Measurements from ENCODE around the gene FRMD4A.

Gene FRMD4A

GRCh38 chr10:13801907-13802288 lies 528.8 kb downstream of the FRMD4A start:
- peaks cover 6% of the 10 kb centered on the region for H3K27me3 ChIP-seq (ENCODE audit: insufficient read depth, low read length, poor library complexity)
- DNase-seq, result no peak
- TF ChIP-seq EZH2 (IDR thresholded peaks at IDR 0.05; ENCODE audit: borderline replicate concordance, low read depth, low read length, severe bottlenecking) (no peak), CTCF (IDR thresholded peaks at IDR 0.05; ENCODE audit: borderline replicate concordance, extremely low read depth, low read length, poor library complexity, severe bottlenecking) (no peak)
- H3K9me3 ChIP-seq (ENCODE audit: insufficient read depth, low read length, severe bottlenecking), result no peaks in the 10 kb centered on the region
- no peaks in the 10 kb centered on the region for H4K20me1 ChIP-seq (ENCODE audit: insufficient read depth, low read length)
- no peak for ATAC-seq (ENCODE audit: insufficient read depth, low read depth)
- no peak overlapping the region for H3K9ac ChIP-seq (ENCODE audit: low read depth, low read length)
- H3K4me1 ChIP-seq (ENCODE audit: insufficient read depth, low read length), result no peaks in the 10 kb centered on the region
- H2AFZ ChIP-seq (ENCODE audit: low read depth, low read length), result no peak overlapping the region
- H3K27ac ChIP-seq (ENCODE audit: low read length), result no peak overlapping the region
- H3K36me3 ChIP-seq (ENCODE audit: insufficient read depth, low read length), result no peaks in the 10 kb centered on the region
- no peaks in the 10 kb centered on the region for H3K79me2 ChIP-seq (ENCODE audit: insufficient read depth, low read length)
- no peak overlapping the region for H3K4me2 ChIP-seq (ENCODE audit: insufficient read depth, low read length)
- no peak overlapping the region for H3K4me3 ChIP-seq (ENCODE audit: low read depth in 1 of 2, low read length in 2 of 2)

- H3K4me1 ChIP-seq (ENCODE audit: insufficient read depth, low read length), result peaks cover 2% of the 10 kb centered on the region
- no peak overlapping the region for H3K9ac ChIP-seq (ENCODE audit: low read depth, low read length)
- ATAC-seq (ENCODE audit: insufficient read depth, low read depth), result no peak
- DNase-seq, result no peak
- H3K4me3 ChIP-seq (ENCODE audit: low read depth in 1 of 2, low read length in 2 of 2), result no peak overlapping the region
- TF ChIP-seq EZH2 (IDR thresholded peaks at IDR 0.05; ENCODE audit: borderline replicate concordance, low read depth, low read length, severe bottlenecking) (no peak), CTCF (IDR thresholded peaks at IDR 0.05; ENCODE audit: borderline replicate concordance, extremely low read depth, low read length, poor library complexity, severe bottlenecking) (no peak)
- H3K27ac ChIP-seq (ENCODE audit: low read length), result no peak overlapping the region
- peaks cover 6% of the 10 kb centered on the region for H3K27me3 ChIP-seq (ENCODE audit: insufficient read depth, low read length, poor library complexity)
- H4K20me1 ChIP-seq (ENCODE audit: insufficient read depth, low read length), result no peaks in the 10 kb centered on the region
- no peaks in the 10 kb centered on the region for H3K79me2 ChIP-seq (ENCODE audit: insufficient read depth, low read length)
- no peak overlapping the region for H2AFZ ChIP-seq (ENCODE audit: low read depth, low read length)
- H3K36me3 ChIP-seq (ENCODE audit: insufficient read depth, low read length), result no peaks in the 10 kb centered on the region
- H3K9me3 ChIP-seq (ENCODE audit: insufficient read depth, low read length, severe bottlenecking), result no peaks in the 10 kb centered on the region
- H3K4me2 ChIP-seq (ENCODE audit: insufficient read depth, low read length), result no peak overlapping the region
Measured at GRCh38 chr10:13801156-13801906, 529.4 kb downstream of the FRMD4A start.

GRCh38 chr10:13797164-13797563 lies 533.6 kb downstream of the FRMD4A start:
- Histone ChIP-seq H3K27ac (ENCODE audit: low read length) (no peak overlapping the region), H3K36me3 (ENCODE audit: insufficient read depth, low read length) (no peaks in the 10 kb centered on the region), H3K4me3 (ENCODE audit: low read depth in 1 of 2, low read length in 2 of 2) (no peak overlapping the region), H3K4me1 (ENCODE audit: insufficient read depth, low read length) (peaks cover 13% of the 10 kb centered on the region), H3K9ac (ENCODE audit: low read depth, low read length) (no peak overlapping the region), H4K20me1 (ENCODE audit: insufficient read depth, low read length) (no peaks in the 10 kb centered on the region), H3K9me3 (ENCODE audit: insufficient read depth, low read length, severe bottlenecking) (no peaks in the 10 kb centered on the region), H3K79me2 (ENCODE audit: insufficient read depth, low read length) (no peaks in the 10 kb centered on the region), H3K27me3 (ENCODE audit: insufficient read depth, low read length, poor library complexity) (no peaks in the 10 kb centered on the region), H2AFZ (ENCODE audit: low read depth, low read length) (no peak overlapping the region), H3K4me2 (ENCODE audit: insufficient read depth, low read length) (no peak overlapping the region)
- TF ChIP-seq CTCF (IDR thresholded peaks at IDR 0.05; ENCODE audit: borderline replicate concordance, extremely low read depth, low read length, poor library complexity, severe bottlenecking), result no peak
- no peak for TF ChIP-seq EZH2 (IDR thresholded peaks at IDR 0.05; ENCODE audit: borderline replicate concordance, low read depth, low read length, severe bottlenecking)
- DNase-seq (no peak), ATAC-seq (ENCODE audit: insufficient read depth, low read depth) (no peak)
